Fibroblast of villous mesenchyme (primary cell): Measurements from ENCODE around the gene ZFAND3. TPM values are rescaled to one million over a fixed set of nuclear protein-coding genes. Genes with fewer than 3 reads are reported as not detected.

Source experiments
- DNase-seq: peaks from one replicate; pipeline ENCODE4 v3.0.0-alpha.2; 2010; ENCODE audit warnings: low read depth
- H3K4me3 ChIP-seq: 2 replicates; pipeline ENCODE4 v1.5.1; 2011; ENCODE audit warnings: low read depth, mild to moderate bottlenecking, low read length
- total RNA-seq: library from RNA; depleted of rRNA; stranded (reverse); fragments of >200 nt; gene quantifications from 2 replicates; pipeline ENCODE4 v1.2.3, GENCODE V29; 2012
- TF ChIP-seq, protein P1 (sequence below): IDR thresholded peaks from 2 replicates; pipeline ENCODE4 v1.5.1; 2012; ENCODE audit warnings: low read depth, mild to moderate bottlenecking, low read length; ENCODE audit not compliant: insufficient read depth

Gene ZFAND3
- total RNA-seq, 1 donor: 20.3 TPM

DNA sequence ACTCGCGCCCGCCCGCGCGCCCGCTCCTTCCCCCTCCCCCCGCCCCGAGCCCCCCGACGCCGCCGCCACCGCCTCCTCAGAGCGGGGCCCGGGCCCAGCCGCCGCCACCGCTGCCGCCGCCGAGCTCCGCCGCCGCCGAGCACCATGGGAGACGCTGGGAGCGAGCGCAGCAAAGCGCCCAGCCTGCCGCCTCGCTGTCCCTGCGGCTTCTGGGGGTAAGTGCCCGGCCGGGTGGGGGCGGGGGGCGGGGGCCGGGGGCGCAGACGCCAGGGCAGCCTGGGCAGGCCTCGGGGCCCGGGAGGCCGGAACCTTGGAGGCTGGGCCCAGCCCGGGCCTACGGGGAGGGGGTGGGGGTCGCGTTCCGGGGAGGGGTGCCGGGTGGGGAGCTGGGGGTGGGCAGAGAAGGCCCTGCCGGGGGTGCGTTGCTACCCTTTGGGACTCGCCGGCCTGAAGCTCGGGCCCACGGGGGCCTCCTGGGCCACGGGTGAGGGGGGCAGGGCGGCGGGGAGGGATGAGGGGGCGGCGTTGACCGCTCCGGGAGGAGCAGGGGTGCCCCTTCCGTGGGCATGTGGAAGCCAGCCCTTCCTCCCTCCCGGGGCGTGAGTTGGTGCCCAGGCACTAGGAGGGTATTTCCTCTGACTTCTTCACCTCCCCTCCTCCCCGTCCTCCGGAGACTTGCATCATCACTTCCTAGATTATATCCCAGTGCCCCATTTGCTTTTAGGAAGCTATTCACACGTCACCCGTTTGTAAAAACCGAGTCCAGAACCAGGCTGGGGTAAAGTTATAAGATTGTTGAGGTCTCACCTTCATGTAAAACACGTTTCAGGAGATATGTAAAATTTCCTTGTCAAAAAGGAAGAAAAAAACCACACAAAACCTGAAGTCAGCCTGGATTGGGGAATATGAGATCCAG is 533 bp downstream of the ZFAND3 start:
- peak overlapping the region; percentile 86 for H3K4me3 ChIP-seq
- TF ChIP-seq, protein P1, sequence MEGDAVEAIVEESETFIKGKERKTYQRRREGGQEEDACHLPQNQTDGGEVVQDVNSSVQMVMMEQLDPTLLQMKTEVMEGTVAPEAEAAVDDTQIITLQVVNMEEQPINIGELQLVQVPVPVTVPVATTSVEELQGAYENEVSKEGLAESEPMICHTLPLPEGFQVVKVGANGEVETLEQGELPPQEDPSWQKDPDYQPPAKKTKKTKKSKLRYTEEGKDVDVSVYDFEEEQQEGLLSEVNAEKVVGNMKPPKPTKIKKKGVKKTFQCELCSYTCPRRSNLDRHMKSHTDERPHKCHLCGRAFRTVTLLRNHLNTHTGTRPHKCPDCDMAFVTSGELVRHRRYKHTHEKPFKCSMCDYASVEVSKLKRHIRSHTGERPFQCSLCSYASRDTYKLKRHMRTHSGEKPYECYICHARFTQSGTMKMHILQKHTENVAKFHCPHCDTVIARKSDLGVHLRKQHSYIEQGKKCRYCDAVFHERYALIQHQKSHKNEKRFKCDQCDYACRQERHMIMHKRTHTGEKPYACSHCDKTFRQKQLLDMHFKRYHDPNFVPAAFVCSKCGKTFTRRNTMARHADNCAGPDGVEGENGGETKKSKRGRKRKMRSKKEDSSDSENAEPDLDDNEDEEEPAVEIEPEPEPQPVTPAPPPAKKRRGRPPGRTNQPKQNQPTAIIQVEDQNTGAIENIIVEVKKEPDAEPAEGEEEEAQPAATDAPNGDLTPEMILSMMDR: no peak
- peak; percentile 78 for DNase-seq

DNA sequence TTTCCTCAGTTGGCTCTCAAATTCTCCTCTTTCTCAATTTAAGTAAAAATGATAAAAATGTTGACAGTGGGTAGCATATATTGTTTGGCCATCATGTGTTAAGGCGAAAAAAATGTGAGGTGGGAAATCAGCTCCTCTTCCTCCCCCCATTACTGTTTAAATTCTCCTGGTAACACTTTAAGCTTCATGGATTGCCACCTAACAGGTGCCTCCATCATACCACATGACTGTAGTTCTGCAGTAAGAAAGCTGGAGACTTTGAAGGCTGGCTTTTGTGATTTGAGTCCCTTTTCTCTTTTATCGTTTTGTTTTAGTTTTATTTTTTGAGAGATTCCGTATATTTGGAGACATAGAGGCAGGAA is 1.2 kb downstream of the ZFAND3 start:
- TF ChIP-seq, protein P1: no peak
- peak; percentile 12 for DNase-seq

GRCh38 chr6:37821446-37821845 is 1.9 kb downstream of the ZFAND3 start:
- DNase-seq: no peak
- H3K4me3 ChIP-seq: peak overlapping the region; percentile 86
- TF ChIP-seq, protein P1: no peak

More for the DNA sequence above, 1.2 kb downstream of the ZFAND3 start:
- peak overlapping the region; percentile 86 for H3K4me3 ChIP-seq

GRCh38 chr6:37822851-37823682 is 3.5 kb downstream of the ZFAND3 start:
- peak overlapping the region; percentile 26 for H3K4me3 ChIP-seq
- peak; percentile 32 for DNase-seq
- TF ChIP-seq, protein P1: no peak

DNA sequence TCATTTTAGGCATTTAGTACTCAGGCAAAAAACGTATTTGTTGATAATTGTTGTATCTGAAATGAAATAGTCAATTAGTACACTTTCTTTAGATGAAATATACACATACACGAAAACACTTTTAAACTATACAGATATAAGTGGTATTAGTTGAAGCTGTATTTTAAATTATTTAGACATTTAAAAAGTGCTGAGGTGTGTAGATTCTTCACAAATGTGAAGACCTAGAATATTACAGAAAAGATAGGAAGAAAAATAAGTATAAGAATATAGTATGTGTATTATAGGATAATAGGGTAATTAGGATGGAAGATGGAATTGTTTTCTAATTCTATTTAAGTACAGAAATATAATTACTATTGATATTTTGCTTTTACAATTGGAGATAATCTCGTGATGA is 4.6 kb downstream of the ZFAND3 start:
- DNase-seq: no peak
- TF ChIP-seq, protein P1: no peak
- H3K4me3 ChIP-seq: no peak overlapping the region

DNA sequence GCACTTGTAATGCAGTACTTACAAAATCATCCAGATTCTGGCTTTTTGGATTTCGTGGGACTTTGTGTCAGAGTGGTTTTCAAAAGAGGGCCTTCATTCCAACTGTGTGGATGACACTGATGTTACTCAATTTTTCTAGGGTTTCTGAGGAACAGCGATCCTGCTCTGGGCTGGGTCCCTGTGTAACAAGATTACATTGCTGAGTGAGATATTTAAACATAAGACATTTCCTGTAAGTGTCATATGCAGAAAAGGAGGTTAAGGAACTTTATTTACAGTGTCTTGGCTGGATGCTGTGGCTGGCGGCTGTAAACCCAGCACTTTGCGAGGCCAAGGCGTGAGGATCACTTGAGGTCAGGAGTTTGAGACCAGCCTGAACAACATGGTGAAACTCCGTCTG is 6.7 kb downstream of the ZFAND3 start:
- TF ChIP-seq, protein P1: no peak
- DNase-seq: peak; percentile 45
- no peak overlapping the region for H3K4me3 ChIP-seq
